Ishikawa (cell line): Measurements from ENCODE around the gene KIF24.

ENCODE experiments used
- CEBPB ChIP-seq: IDR thresholded peaks from 2 replicates; pipeline ENCODE4 v1.6.1; 2012
- CREB1 ChIP-seq: IDR thresholded peaks from 2 replicates; pipeline ENCODE4 v1.6.1; 2012; ENCODE audit warnings: low read depth
- EGR1 ChIP-seq: IDR thresholded peaks from 2 replicates; pipeline ENCODE4 v1.6.1; 2012
- EP300 ChIP-seq: IDR thresholded peaks from 2 replicates; pipeline ENCODE4 v1.6.1; 2012; ENCODE audit warnings: borderline replicate concordance
- FOXM1 ChIP-seq: IDR thresholded peaks from 2 replicates; pipeline ENCODE4 v1.6.1; 2012; ENCODE audit warnings: low read depth, borderline replicate concordance
- NFIC ChIP-seq: IDR thresholded peaks from 2 replicates; pipeline ENCODE4 v1.6.1; 2012
- RAD21 ChIP-seq: IDR thresholded peaks from 2 replicates; pipeline ENCODE4 v1.6.1; 2012; ENCODE audit warnings: low read depth
- TAF1 ChIP-seq: IDR thresholded peaks from 2 replicates; pipeline ENCODE4 v1.6.1; 2012; ENCODE audit warnings: low read depth, mild to moderate bottlenecking
- TCF12 ChIP-seq: IDR thresholded peaks from 2 replicates; pipeline ENCODE4 v1.6.1; 2012; ENCODE audit warnings: low read depth
- TEAD4 ChIP-seq: IDR thresholded peaks from 2 replicates; pipeline ENCODE4 v1.6.1; 2012
- YY1 ChIP-seq: IDR thresholded peaks from 2 replicates; pipeline ENCODE4 v1.6.1; 2012; ENCODE audit warnings: low read depth
- ZBTB7A ChIP-seq: IDR thresholded peaks from 2 replicates; pipeline ENCODE4 v1.6.1; 2012; ENCODE audit warnings: low read depth
- TF ChIP-seq, protein P1 (sequence below): IDR thresholded peaks from 2 replicates; pipeline ENCODE4 v1.6.1; 2012; ENCODE audit warnings: low read depth, mild to moderate bottlenecking
- TF ChIP-seq, protein P2 (sequence below): IDR thresholded peaks from 2 replicates; pipeline ENCODE4 v1.6.1; 2012
- TF ChIP-seq, protein P3 (sequence below): IDR thresholded peaks from 2 replicates; pipeline ENCODE4 v1.6.1; 2012

KIF24 gene

DNA sequence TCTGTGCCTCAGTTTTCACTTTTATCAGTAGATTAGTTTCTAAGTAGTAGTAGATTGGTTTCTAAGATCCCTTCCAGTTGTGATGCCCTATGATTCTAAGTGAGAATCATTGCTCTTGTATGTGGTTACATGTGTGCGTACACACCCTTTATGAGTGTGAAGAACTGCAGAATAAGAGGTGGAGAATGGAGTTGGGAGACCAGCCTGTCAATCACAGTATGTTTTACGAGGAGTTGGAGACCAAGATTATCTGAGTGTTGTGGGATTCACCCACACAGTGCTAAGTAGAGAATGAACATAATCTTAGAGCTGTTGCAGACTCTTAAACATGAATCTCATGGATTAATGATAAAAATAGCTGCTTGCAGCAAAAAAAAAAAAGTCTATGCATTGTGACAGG, 37.6 kb downstream of the KIF24 start:
- TF ChIP-seq, protein P1, sequence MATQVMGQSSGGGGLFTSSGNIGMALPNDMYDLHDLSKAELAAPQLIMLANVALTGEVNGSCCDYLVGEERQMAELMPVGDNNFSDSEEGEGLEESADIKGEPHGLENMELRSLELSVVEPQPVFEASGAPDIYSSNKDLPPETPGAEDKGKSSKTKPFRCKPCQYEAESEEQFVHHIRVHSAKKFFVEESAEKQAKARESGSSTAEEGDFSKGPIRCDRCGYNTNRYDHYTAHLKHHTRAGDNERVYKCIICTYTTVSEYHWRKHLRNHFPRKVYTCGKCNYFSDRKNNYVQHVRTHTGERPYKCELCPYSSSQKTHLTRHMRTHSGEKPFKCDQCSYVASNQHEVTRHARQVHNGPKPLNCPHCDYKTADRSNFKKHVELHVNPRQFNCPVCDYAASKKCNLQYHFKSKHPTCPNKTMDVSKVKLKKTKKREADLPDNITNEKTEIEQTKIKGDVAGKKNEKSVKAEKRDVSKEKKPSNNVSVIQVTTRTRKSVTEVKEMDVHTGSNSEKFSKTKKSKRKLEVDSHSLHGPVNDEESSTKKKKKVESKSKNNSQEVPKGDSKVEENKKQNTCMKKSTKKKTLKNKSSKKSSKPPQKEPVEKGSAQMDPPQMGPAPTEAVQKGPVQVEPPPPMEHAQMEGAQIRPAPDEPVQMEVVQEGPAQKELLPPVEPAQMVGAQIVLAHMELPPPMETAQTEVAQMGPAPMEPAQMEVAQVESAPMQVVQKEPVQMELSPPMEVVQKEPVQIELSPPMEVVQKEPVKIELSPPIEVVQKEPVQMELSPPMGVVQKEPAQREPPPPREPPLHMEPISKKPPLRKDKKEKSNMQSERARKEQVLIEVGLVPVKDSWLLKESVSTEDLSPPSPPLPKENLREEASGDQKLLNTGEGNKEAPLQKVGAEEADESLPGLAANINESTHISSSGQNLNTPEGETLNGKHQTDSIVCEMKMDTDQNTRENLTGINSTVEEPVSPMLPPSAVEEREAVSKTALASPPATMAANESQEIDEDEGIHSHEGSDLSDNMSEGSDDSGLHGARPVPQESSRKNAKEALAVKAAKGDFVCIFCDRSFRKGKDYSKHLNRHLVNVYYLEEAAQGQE = no peak
- TF ChIP-seq NFIC = no peak
- TF ChIP-seq, protein P2, sequence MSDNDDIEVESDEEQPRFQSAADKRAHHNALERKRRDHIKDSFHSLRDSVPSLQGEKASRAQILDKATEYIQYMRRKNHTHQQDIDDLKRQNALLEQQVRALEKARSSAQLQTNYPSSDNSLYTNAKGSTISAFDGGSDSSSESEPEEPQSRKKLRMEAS = no peak

DNA sequence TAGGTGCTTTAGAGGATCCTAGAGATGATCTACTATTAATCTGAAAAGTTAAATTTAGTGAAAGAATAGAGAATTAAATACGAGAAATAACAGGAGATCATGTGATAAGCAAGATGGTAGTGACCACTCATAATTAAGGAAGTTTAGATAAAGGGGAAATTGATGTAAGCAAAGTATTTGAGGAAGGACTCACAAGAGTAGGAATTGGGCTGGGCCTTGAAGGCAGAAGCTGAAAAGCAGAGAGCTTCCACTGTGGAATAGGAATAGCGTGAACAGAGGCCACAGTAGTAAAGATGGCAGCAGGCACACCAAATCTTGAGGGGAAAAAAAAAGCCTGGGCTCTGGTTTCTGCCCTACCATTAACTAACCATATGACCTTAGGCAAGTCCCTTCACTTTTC, 38.0 kb downstream of the KIF24 start:
- TF ChIP-seq EP300 (no peak), TAF1 (no peak), TCF12 (no peak), FOXM1 (no peak), EGR1 (no peak), RAD21 (no peak), YY1 (no peak), TEAD4 (no peak), ZBTB7A (no peak), NFIC (no peak), CREB1 (no peak), CEBPB (no peak)
- TF ChIP-seq, protein P3, sequence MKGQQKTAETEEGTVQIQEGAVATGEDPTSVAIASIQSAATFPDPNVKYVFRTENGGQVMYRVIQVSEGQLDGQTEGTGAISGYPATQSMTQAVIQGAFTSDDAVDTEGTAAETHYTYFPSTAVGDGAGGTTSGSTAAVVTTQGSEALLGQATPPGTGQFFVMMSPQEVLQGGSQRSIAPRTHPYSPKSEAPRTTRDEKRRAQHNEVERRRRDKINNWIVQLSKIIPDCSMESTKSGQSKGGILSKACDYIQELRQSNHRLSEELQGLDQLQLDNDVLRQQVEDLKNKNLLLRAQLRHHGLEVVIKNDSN = no peak
- TF ChIP-seq, protein P1 = no peak
- TF ChIP-seq, protein P2 = no peak

DNA sequence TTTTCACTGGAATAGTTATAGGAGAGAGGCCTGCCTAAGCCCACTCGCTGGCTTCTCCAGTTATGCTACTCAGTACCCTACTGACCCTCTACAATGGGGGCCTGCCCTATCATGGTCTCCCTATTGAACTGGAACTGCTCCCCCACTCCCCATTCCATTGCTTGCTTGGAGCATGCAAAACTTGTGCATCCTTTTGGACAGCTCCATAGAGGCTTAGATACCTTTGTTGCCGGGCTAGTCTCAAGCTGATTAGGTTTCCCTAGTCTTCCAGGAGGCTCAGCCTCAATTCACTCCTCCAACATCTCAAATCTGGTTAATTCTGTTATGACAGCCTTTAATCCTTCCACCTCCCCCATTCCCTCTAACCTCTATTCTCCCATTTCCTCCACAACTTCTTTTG, 39.9 kb downstream of the KIF24 start:
- TF ChIP-seq TEAD4 = no peak
- TF ChIP-seq, protein P1 = peak; percentile 28; the same call in 1 of the 2 replicates

DNA sequence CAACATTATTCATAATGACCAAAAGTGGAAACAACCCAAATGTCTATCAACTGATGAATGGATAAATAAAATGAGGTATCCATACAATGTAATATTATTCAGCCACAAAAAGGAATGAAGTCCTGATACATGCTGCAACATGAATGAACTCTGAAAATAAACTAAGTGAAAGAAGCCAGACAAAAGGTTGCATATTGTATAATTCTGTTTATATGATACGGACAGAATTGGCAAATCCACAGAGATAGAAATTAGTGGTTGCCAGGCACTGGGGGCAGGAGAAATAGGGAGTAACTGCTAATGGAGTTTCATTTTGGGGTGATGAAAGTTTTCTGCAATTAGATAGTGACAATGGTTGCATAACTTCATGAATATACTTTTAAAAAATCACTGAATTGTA, 47.0 kb downstream of the KIF24 start:
- no peak for TF ChIP-seq NFIC
- TF ChIP-seq FOXM1 = no peak
- no peak for TF ChIP-seq EP300
- TF ChIP-seq, protein P3 = no peak
- no peak for TF ChIP-seq TCF12
- TF ChIP-seq CEBPB = no peak
- TF ChIP-seq TEAD4 = no peak

DNA sequence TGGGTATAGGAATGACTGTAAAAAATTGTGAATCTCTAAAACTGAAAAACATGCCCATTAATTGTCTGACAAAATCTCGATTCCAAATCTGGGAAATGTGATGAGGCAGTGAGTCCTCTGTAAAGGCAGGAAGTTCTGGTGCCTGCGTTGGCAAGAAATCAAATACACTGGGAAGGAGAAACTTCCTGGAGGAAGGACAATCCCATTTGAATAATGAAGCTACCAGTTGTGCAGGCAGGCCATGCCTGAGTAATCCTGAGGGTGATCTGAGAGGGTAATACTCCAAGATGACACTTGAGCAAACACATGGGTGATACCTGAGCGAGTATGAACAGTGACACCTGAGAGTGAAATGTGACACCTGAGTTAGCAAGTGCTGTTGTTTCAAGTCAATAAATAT, 49.7 kb downstream of the KIF24 start:
- TF ChIP-seq YY1 (no peak), RAD21 (no peak), CEBPB (no peak), TEAD4 (no peak), ZBTB7A (no peak), EGR1 (no peak), NFIC (peak; percentile 48), CREB1 (no peak), FOXM1 (no peak)
- TF ChIP-seq, protein P1 = no peak
- TF ChIP-seq, protein P2 = 0 out of 2 replicates have a peak, but pooled peaks have one; percentile 16
- TF ChIP-seq, protein P3 = no peak
